BJ (cell line): ENCODE results near the gene GPX4. TPM values are rescaled to one million over a fixed set of nuclear protein-coding genes. Genes with fewer than 3 reads are reported as not detected.

Experiments used
- CTCF ChIA-PET: fragments of 350-600 bp; formaldehyde crosslinking; extraction: SDS; loops from one replicate; lab custom pipeline; 2021; ENCODE audit warnings: antibody characterized with exemption, inconsistent platforms; lab: Yijun Ruan, JAX
- POLR2A ChIA-PET: fragments of 300-600 bp; sonication (Branson Sonifier 250); formaldehyde crosslinking; extraction: SDS; loops from one replicate; lab custom pipeline; 2021; ENCODE audit warnings: antibody characterized with exemption; lab: Charles Lee
- DNase-seq: peaks from one replicate; pipeline ENCODE4 v3.0.0-alpha.2; 2011; ENCODE audit warnings: low read depth
- H3K27me3 ChIP-seq: 2 replicates; pipeline ENCODE4 v1.6.0; 2011; ENCODE audit warnings: low read length; ENCODE audit not compliant: control insufficient read depth, insufficient read depth
- H3K36me3 ChIP-seq: 2 replicates; pipeline ENCODE4 v1.5.1; 2011; ENCODE audit warnings: low read length; ENCODE audit not compliant: control insufficient read depth, insufficient read depth
- H3K4me3 ChIP-seq: 2 replicates; pipeline ENCODE4 v1.5.1; 2011; ENCODE audit warnings: low read depth, mild to moderate bottlenecking, control low read depth, low read length
- CTCF ChIP-seq: IDR thresholded peaks from 2 replicates; pipeline ENCODE4 v1.5.1; 2011; ENCODE audit warnings: low read depth, mild to moderate bottlenecking, control low read depth, inconsistent platforms, low read length, moderate library complexity; ENCODE audit not compliant: insufficient read depth
- polyA plus RNA-seq: library from polyadenylated mRNA; depleted of rRNA; stranded (reverse); fragments of >200 nt; gene quantifications from 2 replicates; pipeline ENCODE4 v1.2.3, GENCODE V29; 2011

Gene GPX4
- polyA plus RNA-seq, 1 experiment, result 626 TPM

- no peak for TF ChIP-seq CTCF
- POLR2A ChIA-PET, result no interaction called here
- peaks cover 30% of the 10 kb centered on the region for H3K36me3 ChIP-seq
- no peak for DNase-seq
- no peaks in the 10 kb centered on the region for H3K27me3 ChIP-seq
- no peak overlapping the region for H3K4me3 ChIP-seq
- CTCF ChIA-PET, result no interaction called here
These were observed 38.1 kb downstream of the GPX4 start for GRCh38 chr19:1141944-1142343.

GRCh38 chr19:1143828-1144399 lies 40.1 kb downstream of the GPX4 start:
- H3K36me3 ChIP-seq, result peaks cover 31% of the 10 kb centered on the region
- no peak for DNase-seq
- no peaks in the 10 kb centered on the region for H3K27me3 ChIP-seq
- POLR2A ChIA-PET, result no interaction called here
- no peak for TF ChIP-seq CTCF
- H3K4me3 ChIP-seq, result no peak overlapping the region
- CTCF ChIA-PET, result no interaction called here

- ChIA-PET POLR2A (no interaction called here), CTCF (no interaction called here)
- TF ChIP-seq CTCF, result no peak
- DNase-seq, result no peak
- Histone ChIP-seq H3K36me3 (peaks cover 35% of the 10 kb centered on the region), H3K4me3 (no peak overlapping the region), H3K27me3 (no peaks in the 10 kb centered on the region)
These were observed 40.9 kb downstream of the GPX4 start for GRCh38 chr19:1144741-1145140.

- no peaks in the 10 kb centered on the region for H3K27me3 ChIP-seq
- H3K4me3 ChIP-seq, result no peak overlapping the region
- no peak for TF ChIP-seq CTCF
- H3K36me3 ChIP-seq, result peaks cover 37% of the 10 kb centered on the region
- no peak for DNase-seq
- POLR2A ChIA-PET, result no interaction called here
- CTCF ChIA-PET, result interaction anchor here (0.8 kb wide), 1 partner anchor 32 kb away, joined by 3 read pairs; no protein-coding TSS in a partner anchor
These were observed 42.0 kb downstream of the GPX4 start for GRCh38 chr19:1145635-1146411.

- H3K36me3 ChIP-seq, result peaks cover 40% of the 10 kb centered on the region
These were observed 42.6 kb downstream of the GPX4 start for GRCh38 chr19:1146412-1146699.

More at GRCh38 chr19:1146412-1146699, 42.6 kb downstream of the GPX4 start:
- Histone ChIP-seq H3K27me3 (no peaks in the 10 kb centered on the region), H3K4me3 (no peak overlapping the region)
- no peak for TF ChIP-seq CTCF
- POLR2A ChIA-PET, result no interaction called here
- DNase-seq, result no peak
- CTCF ChIA-PET, result interaction anchor here (0.8 kb wide), 1 partner anchor 33 kb away, joined by 3 read pairs; no protein-coding TSS in a partner anchor
